ENCODE data around the gene KRT33A.

DNA sequence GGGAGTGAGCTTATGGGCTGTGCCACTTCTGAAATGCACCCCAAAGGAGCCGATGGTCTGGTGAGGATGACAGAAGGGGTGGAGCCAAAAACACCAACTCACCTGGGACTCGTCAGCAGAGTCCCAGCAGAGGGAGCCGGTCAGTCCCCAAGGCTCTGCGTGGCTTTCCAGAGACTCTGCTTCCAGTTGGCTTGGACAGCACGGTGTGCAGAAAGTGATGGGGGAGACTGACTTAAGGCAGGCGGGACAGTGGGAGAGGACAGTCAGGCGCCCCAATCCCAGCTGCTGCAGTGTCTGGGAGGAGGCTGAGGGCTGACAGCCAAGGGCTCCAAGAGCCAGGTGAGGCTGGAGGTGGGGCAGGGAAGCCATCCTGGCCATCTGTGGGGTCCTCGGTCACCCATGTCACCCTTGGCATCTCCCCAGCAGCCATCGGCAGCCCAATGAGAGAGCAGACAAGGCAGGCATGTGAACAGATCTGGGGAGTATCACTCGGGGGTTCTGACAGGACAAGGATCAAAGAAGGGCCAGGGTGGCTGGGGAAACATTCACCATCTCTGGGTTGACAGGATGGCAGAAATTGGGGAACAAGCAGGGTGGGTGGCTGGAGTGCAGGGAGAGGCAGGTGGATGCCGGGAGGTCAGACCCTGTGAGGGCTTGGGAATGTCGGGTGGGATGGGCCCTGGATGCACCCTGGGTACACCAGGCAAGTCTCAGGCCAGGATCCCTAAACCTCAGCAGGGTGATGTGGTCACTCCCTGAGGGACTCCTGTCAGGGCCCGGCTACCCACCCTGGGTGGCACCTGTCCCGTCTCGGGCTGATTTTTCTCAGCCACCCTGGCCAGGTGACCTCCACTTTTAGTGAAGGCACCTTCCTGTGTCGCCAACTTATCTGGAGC is 26.2 kb downstream of the KRT33A start:
- TF ChIP-seq EP300 (IDR thresholded peaks at IDR 0.05; ENCODE audit: borderline replicate concordance in 1 of 2, low read depth in 2 of 2, low read length in 2 of 2) (no peak), ATF2 (IDR thresholded peaks at IDR 0.05; ENCODE audit: low read length) (no peak), TAF7 (optimal IDR thresholded peaks at IDR 0.05; ENCODE audit: borderline replicate concordance, low read depth, low read length) (no peak), RBBP5 (IDR thresholded peaks at IDR 0.05; ENCODE audit: borderline replicate concordance, low read depth, low read length) (no peak), POLR2A (IDR thresholded peaks at IDR 0.05; ENCODE audit: control extremely low read depth in 1 of 2, low read depth in 2 of 2, low read length in 2 of 2) (no peak), CTCF (IDR thresholded peaks at IDR 0.05; ENCODE audit: control extremely low read depth in 1 of 3, insufficient read depth in 1 of 3, low read depth in 1 of 3, low read length in 3 of 3) (peak; percentile 69 to 75 (median 69)), POLR2AphosphoS5 (IDR thresholded peaks at IDR 0.05; ENCODE audit: low read depth, low read length) (no peak), YY1 (IDR thresholded peaks at IDR 0.05; ENCODE audit: low read depth, low read length) (no peak), TAF1 (IDR thresholded peaks at IDR 0.05; ENCODE audit: low read depth, low read length) (no peak)

Data from H1 (cell line).